LoVo (cell line): Measurements from ENCODE around the gene TTI1.
A peak's percentile ranks its signal among the peaks of the same experiment; 100 is the strongest.

Source experiments
- DNase-seq: peaks from one replicate; pipeline ENCODE4 v3.0.0-alpha.2; 2016; ENCODE audit warnings: low spot score

TTI1 gene

GRCh38 chr20:37987602-37988290, 45.5 kb downstream of the TTI1 start:
- no peak for DNase-seq

- peak; percentile 63 for DNase-seq
These were observed 46.2 kb downstream of the TTI1 start for GRCh38 chr20:37986873-37987601.

GRCh38 chr20:37986044-37986858, 47.0 kb downstream of the TTI1 start:
- no peak for DNase-seq

- no peak for DNase-seq
These were observed 49.1 kb downstream of the TTI1 start for GRCh38 chr20:37984018-37984785.

GRCh38 chr20:37983286-37983685, 50.0 kb downstream of the TTI1 start:
- no peak for DNase-seq

GRCh38 chr20:37981568-37981967, 51.7 kb downstream of the TTI1 start:
- DNase-seq, result no peak

GRCh38 chr20:37980876-37981275, 52.4 kb downstream of the TTI1 start:
- no peak for DNase-seq

- DNase-seq, result no peak
These were observed 52.9 kb downstream of the TTI1 start for GRCh38 chr20:37980383-37980782.

GRCh38 chr20:37979021-37979985, 54.0 kb downstream of the TTI1 start:
- no peak for DNase-seq

- no peak for DNase-seq
These were observed 55.5 kb downstream of the TTI1 start for GRCh38 chr20:37977786-37978185.

- DNase-seq, result no peak
These were observed 55.9 kb downstream of the TTI1 start for GRCh38 chr20:37977338-37977737.

- DNase-seq, result no peak
These were observed 56.4 kb downstream of the TTI1 start for GRCh38 chr20:37976887-37977286.

- no peak for DNase-seq
These were observed 60.0 kb downstream of the TTI1 start for GRCh38 chr20:37973059-37973910.

- DNase-seq, result no peak
These were observed 60.8 kb downstream of the TTI1 start for GRCh38 chr20:37972256-37973058.

- DNase-seq, result no peak
These were observed 61.6 kb downstream of the TTI1 start for GRCh38 chr20:37971561-37972127.

GRCh38 chr20:37970856-37971245, 62.4 kb downstream of the TTI1 start:
- DNase-seq, result no peak

GRCh38 chr20:37969949-37970855, 63.1 kb downstream of the TTI1 start:
- DNase-seq, result no peak
